NCI-H1105 treated with DMSO at 0.1 percent for 48 hours (cell line): ENCODE results near the gene CEACAM18.

Experiments used
- DNase-seq: peaks from one replicate; lab custom pipeline; 2025; lab: John Stamatoyannopoulos, UW

CEACAM18 gene

GRCh38 chr19:51531349-51532315, 53.3 kb downstream of the CEACAM18 start, which contains the start of gene SIGLEC6:
TSS of gene SIGLEC6 (minus strand) at chr19:51531670. CDS start at chr19:51531648, 22 bp downstream.
- DNase-seq: no peak

GRCh38 chr19:51535535-51535934, 57.2 kb downstream of the CEACAM18 start:
- no peak for DNase-seq

GRCh38 chr19:51539821-51540366, 61.6 kb downstream of the CEACAM18 start:
- no peak for DNase-seq
